Bone marrow (tissue), 2 donors: ENCODE results near the gene MFSD2B.

Source experiments
- DNase-seq, 2 donors: peaks; one replicate each; lab custom pipeline; 2025; lab: John Stamatoyannopoulos, UW

MFSD2B gene

DNA sequence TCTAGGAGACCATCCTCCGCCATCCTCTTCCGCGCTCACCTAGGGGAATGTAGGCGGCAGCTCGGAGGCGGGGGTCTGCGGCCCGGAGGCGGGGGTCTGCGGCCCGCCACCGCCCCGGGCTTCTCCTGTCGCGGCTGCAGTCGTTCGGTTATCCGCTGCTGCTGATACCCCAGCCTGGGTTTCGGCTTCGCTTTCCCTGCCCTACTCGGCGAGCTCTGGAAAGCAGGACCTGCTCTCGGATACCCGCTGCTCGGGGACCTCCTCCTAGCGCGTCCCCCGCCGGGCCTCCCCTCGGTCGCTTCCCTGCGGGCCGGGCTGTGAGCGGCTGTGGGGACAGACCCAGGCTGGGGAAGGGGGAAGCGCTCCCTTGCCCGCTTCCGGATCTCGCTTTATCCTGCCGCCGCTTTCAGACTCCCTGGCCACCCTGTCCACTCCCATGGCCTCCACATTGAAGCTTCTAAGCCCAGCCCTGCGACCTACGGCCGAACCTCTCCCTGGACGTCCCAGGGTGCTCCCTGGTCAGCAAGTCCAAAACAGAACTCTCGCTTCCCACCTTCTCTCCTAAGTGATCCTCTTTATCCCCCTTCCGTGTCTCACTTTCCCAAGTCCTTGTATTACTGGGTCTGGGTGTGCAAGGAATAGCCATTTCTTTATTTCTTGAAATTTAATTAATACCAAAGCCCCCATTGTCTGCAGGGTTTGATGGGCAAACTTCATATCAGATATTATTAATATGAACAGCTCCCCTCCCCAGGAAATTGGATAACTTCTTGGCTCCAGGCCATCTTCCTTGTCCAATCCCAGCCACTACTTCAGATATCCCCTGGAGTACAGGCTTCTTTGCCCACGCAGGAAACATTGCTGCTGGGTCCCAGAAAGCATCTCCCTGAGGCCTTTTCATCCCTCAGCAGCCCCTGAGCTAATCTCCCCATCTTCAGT is 40.4 kb downstream of the MFSD2B start:
- DNase-seq, result peak in 1 of 2 donors; percentile 12

DNA sequence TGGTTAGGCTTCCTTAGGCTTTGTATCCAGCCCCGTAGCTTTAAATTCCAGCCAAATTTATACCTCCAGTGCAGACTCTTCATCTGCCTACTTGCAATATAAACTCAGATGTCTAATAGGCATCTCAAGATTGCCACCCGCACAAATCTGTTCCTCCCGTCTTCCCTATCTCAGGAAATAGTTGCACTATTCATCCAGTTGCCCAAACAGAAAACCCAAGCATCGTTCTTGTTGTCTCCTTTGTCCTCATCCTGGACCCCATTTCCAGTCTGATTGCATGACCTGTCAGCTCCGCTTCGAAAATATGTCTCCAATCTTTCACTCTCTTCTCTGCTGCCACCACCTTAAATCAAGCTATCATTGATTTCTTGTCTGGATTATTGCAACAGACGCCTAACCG is 41.9 kb downstream of the MFSD2B start:
- DNase-seq, result no peak

DNA sequence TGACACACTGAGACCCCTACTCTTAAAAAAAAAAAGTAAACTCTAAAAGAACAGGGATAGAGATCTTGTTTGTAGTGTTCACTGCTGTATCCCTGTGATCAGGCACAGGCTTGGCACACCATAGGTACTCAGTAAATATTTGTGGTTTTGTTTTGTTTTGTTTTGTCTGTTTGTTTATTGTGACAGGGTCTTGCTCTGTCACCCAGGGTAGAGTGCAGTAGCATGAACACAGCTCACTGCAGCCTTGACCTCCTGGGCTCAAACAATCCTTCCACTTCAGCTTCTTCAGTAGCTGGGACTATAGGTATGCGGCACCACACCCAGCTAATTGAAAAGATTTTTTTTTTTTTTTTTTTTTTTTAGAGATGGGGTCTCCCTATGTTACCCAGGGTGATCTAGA is 43.1 kb downstream of the MFSD2B start:
- no peak for DNase-seq

DNA sequence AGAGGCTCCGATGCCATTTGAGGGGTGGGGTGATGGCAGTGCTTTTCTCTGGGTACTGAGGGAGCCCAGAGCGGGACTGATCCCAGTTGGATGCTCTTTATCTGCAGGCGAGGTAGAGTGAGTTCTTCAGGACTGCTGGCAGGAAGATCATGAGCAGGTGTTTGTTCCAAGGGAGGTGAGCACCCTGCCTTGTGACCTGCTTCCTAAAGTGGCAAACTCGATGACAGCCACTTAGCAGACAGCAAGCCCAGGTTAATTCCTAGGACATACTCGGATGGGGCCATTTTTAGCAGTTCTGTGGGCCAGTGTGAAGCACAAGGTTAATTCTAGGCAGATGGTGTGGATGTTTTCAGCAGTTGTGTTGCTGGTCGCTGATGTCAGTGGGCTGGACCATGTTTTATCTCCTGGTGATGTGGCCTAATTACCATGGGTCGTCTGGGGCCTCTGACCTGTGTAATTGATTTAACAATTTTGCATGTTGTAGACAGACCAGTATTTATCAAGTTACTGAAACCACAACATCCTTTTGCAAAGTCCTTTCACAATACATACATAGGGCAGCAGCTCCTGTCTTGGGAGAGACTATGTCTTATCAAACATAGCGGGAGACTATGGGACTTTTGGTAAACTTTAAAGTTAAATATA is 44.6 kb downstream of the MFSD2B start:
- no peak for DNase-seq

DNA sequence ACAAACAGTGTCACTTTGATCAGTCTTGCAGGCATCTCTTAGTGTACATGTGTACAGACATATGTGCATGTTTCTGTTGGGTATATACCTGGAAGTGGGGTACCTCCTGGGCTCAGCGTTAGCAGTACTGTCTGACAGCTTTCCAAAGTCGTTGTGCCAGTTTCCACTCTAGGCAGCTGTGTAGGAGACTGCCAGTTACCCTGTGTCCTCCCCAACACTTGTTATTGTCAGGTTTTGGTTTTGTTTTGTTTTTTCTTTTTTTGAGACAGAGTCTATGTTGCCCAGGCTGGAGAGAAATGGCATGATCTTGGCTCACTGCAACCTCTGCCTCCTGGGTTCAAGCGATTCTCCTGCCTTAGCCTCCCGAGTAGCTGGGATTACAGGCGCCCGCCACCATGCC is 45.9 kb downstream of the MFSD2B start:
- DNase-seq, result no peak

DNA sequence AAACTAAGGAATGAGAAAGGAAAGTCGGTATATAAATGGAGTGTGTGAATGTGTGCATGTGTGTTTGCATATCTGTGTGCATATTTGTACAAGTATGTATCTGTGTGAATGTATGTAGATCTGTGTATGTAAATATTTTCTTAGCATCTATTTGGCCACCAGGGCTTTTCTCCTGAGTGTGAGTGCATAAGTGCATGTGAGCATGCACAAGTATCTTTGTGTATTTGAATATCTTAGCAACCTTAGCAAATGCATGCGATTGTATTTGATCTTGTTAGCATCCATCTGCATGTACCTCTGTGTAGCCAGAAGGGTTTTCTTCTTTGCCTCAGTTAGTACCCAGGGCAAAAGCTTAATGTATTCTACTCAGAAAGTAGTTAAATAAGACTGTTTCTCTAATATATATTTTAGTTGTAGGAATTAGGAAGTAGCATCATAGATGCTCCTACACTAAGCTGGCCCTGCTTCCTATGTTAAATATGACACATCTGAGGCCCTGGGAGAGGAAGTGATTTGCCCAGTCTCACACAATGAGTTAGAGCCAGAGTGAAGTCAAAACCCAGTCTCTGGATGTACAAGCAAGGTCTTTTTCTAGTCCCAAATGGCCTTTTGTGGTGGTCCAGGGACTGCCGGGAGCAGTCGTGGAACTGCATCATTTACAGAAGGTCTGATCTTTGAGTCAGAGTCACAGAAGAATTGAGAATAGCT is 48.8 kb downstream of the MFSD2B start:
- no peak for DNase-seq

DNA sequence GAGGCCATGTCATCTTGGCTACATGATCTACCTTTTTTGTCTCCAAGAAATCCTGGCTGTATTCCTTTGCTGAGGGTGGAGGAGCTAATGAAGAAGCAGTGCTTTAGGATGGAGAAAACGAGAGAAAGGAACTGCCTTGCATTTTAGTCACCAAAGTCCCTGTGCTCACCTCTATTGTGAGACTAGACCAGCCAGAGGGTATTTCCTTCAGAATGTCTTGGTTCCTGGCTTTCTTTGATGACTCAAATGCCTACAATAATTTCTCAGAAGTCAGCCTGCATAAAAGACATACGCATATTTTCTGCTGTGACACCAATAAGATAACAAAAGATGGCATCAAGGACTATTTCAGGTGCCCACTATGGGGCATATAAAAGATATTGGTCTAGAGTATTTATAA is 55.5 kb downstream of the MFSD2B start:
- no peak for DNase-seq

DNA sequence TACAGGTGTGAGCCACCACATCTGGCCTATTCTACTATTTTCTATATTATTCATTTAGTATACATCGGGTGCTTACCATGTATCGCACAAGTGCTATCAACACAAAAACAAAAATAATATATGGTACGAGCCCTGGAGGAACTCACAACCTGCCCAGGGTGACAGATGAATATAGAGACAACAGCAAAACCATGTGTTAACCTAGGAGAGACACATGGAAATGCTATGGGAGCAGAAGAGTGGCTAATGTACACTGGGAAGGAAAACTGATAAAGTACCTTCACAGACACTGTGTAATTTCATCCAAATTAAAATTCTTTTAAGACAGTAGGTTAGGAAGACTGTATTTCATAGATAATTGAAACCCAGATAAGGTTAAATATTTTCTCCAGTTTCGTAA is 62.4 kb downstream of the MFSD2B start:
- DNase-seq, result no peak

DNA sequence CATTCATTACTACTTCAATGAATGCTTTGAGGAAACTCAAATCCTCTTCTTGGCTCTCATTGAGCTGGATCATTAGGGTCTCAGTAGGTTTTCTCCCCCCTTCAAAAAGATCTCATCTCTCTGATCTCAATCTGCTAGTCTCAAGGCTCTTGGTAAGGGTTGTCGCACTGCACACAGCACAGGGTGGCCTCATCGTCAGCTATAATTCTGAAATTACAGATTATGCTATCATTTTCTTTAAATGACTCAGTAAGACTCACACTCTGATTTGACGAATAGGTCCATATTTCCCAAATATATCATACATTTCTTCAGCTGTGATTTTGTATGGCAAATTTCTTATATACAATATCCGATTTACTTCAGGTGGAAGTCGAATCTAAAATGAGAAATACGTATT is 63.9 kb downstream of the MFSD2B start:
- no peak for DNase-seq

DNA sequence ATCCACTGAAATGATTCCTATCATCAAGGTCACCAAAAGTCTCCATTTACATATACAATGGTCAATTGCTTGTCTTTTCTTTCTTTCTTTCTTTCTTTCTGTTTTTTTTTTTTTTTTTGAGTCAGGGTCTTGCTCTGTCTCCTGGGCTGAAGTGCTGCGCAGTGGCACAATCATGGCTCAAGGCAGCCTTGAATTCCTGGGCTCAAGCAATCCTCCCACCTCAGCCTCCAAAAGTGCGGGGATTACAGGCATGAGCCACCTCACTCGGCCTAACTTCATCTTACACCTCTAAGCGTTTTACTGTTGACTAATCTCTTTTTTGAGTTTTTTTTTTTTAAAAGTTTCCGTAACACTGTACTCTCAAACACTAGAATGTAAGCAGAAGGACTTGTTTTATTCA is 65.4 kb downstream of the MFSD2B start:
- no peak for DNase-seq
